DOHH2 (cell line): ENCODE measurements around the gene EID1.

Source experiments
- H3F3A ChIP-seq: fragments of 200-600 bp; sonication (generic), shearing (Covaris generic); 2 replicates; pipeline ENCODE4 v1.6.0; 2016; ENCODE audit warnings: antibody characterized with exemption, mild to moderate bottlenecking; ENCODE audit not compliant: control insufficient read depth, insufficient read depth
- H3K27ac ChIP-seq: fragments of 200-600 bp; sonication (generic); 2 replicates; pipeline ENCODE4 v1.5.1; 2014; ENCODE audit warnings: low read depth, mild to moderate bottlenecking, low read length, moderate library complexity
- H3K27me3 ChIP-seq: fragments of 200-600 bp; sonication (generic); 2 replicates; pipeline ENCODE4 v1.6.1; 2014; ENCODE audit warnings: mild to moderate bottlenecking, low read length, mixed read lengths; ENCODE audit not compliant: control insufficient read depth
- H3K36me3 ChIP-seq: fragments of 200-600 bp; sonication (generic); 2 replicates; pipeline ENCODE4 v1.6.1; 2014; ENCODE audit warnings: mild to moderate bottlenecking, low read length, moderate library complexity, mixed read lengths; ENCODE audit not compliant: control insufficient read depth
- H3K4me1 ChIP-seq: fragments of 200-600 bp; sonication (generic); 2 replicates; pipeline ENCODE4 v1.6.1; 2014; ENCODE audit warnings: mild to moderate bottlenecking, low read length, mixed read lengths; ENCODE audit not compliant: control insufficient read depth
- H3K4me2 ChIP-seq: fragments of 200-600 bp; sonication (generic); 2 replicates; pipeline ENCODE4 v1.6.0; 2014; ENCODE audit warnings: mild to moderate bottlenecking, low read length, moderate library complexity
- H3K4me3 ChIP-seq: fragments of 200-600 bp; sonication (generic); 2 replicates; pipeline ENCODE4 v1.5.1; 2014; ENCODE audit warnings: mild to moderate bottlenecking, low read length, mixed read lengths
- H3K79me2 ChIP-seq: fragments of 200-600 bp; sonication (generic); 2 replicates; pipeline ENCODE4 v1.6.1; 2014; ENCODE audit warnings: mild to moderate bottlenecking, low read length, mixed read lengths; ENCODE audit not compliant: control insufficient read depth
- H3K9me2 ChIP-seq: fragments of 200-600 bp; sonication (generic); replicated peaks from 2 replicates; pipeline ENCODE4 v1.6.1; 2014; ENCODE audit warnings: mild to moderate bottlenecking, low read length, mixed read lengths; ENCODE audit not compliant: control insufficient read depth
- H3K9me3 ChIP-seq: fragments of 200-600 bp; sonication (generic); 2 replicates; pipeline ENCODE4 v1.6.1; 2014; ENCODE audit warnings: antibody characterized with exemption, low read length, mixed read lengths; ENCODE audit not compliant: control insufficient read depth, insufficient read depth
- H4K20me1 ChIP-seq: fragments of 200-600 bp; sonication (generic); 2 replicates; pipeline ENCODE4 v1.6.0; 2014; ENCODE audit warnings: low read depth, mild to moderate bottlenecking, antibody characterized with exemption, low read length, moderate library complexity; ENCODE audit not compliant: control insufficient read depth, insufficient read depth
- EZH2phosphoT487 ChIP-seq: fragments of 200-600 bp; sonication (generic); IDR thresholded peaks from 2 replicates; pipeline ENCODE4 v1.6.1; 2017; ENCODE audit warnings: borderline replicate concordance, mild to moderate bottlenecking, antibody characterized with exemption, low read length, moderate library complexity, mixed read lengths
- TF ChIP-seq, protein P1 (sequence below): fragments of 200-600 bp; sonication (generic); IDR thresholded peaks from one replicate; pipeline ENCODE4 v1.5.1; 2014; ENCODE audit warnings: antibody characterized with exemption, mild to moderate bottlenecking, low read depth, low read length; ENCODE audit not compliant: poor library complexity, severe bottlenecking

The EID1 gene

DNA sequence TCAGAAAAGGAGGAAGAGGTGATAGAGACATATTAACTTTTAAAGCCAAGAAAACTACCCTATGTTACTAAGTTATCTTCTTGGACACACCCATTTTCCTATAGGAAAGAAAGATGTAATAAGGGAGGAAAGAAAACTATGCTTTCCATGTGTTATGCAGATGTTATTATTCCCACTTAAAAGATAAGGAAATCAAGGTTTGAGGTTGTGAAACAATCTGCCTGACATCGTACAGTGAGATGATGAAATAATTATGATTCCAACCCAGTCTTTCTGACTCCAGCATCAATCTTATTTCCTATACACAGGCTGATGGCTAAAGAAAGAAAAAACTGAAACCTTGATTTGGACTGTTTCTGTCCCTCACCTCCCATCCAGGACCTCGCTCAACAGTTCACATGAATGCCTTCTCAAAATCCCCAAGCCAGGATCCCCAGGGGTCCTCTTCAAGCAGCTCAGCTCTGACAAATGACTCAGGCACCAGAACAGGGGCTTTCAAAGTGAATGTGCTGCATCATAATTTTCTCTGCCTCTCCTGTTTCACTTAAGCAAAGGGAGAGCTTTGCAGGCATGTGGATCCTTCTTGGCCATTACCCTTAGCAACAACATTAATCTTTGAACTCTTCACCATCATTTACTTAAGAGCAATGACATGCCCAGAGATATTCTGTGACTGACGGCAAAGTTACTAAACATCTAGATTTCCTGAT, 12.4 kb upstream of the EID1 start:
- Histone ChIP-seq H3K9me2 (no peaks in the 10 kb centered on the region), H4K20me1 (no peaks in the 10 kb centered on the region), H3K4me3 (no peak overlapping the region), H3K27me3 (peaks cover 5% of the 10 kb centered on the region), H3F3A (no peaks in the 10 kb centered on the region), H3K4me2 (no peak overlapping the region), H3K36me3 (no peaks in the 10 kb centered on the region), H3K4me1 (no peaks in the 10 kb centered on the region), H3K27ac (no peak overlapping the region), H3K9me3 (no peaks in the 10 kb centered on the region), H3K79me2 (no peaks in the 10 kb centered on the region)
- TF ChIP-seq, protein P1, sequence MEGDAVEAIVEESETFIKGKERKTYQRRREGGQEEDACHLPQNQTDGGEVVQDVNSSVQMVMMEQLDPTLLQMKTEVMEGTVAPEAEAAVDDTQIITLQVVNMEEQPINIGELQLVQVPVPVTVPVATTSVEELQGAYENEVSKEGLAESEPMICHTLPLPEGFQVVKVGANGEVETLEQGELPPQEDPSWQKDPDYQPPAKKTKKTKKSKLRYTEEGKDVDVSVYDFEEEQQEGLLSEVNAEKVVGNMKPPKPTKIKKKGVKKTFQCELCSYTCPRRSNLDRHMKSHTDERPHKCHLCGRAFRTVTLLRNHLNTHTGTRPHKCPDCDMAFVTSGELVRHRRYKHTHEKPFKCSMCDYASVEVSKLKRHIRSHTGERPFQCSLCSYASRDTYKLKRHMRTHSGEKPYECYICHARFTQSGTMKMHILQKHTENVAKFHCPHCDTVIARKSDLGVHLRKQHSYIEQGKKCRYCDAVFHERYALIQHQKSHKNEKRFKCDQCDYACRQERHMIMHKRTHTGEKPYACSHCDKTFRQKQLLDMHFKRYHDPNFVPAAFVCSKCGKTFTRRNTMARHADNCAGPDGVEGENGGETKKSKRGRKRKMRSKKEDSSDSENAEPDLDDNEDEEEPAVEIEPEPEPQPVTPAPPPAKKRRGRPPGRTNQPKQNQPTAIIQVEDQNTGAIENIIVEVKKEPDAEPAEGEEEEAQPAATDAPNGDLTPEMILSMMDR: no peak
- no peak for TF ChIP-seq EZH2phosphoT487

DNA sequence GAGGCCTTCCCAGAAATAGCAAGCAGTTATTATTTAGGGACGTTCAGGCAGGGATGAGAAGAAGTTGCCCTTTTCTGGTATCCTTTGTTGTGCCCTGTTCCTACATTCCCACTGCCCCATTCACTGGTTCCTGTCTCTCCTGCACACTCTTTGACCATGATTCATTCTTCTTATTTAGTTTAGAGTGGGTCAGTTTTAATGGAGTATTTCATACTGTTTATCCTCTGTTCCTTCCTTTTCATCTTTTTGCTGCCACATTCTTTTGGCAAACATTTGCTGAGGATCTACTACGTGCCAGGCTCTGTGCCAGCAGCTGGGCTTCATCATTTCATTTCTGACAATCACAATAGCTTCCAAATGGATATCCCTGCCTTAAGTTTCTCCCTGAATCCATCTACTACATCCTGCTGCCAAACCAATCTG, 11.8 kb upstream of the EID1 start:
- Histone ChIP-seq H3K36me3 (no peaks in the 10 kb centered on the region), H4K20me1 (no peaks in the 10 kb centered on the region), H3K27me3 (peaks cover 5% of the 10 kb centered on the region), H3K9me3 (no peaks in the 10 kb centered on the region), H3K79me2 (no peaks in the 10 kb centered on the region), H3K4me1 (no peaks in the 10 kb centered on the region), H3F3A (no peaks in the 10 kb centered on the region), H3K4me2 (no peak overlapping the region), H3K27ac (no peak overlapping the region), H3K9me2 (no peaks in the 10 kb centered on the region), H3K4me3 (no peak overlapping the region)
- TF ChIP-seq, protein P1: no peak
- no peak for TF ChIP-seq EZH2phosphoT487

DNA sequence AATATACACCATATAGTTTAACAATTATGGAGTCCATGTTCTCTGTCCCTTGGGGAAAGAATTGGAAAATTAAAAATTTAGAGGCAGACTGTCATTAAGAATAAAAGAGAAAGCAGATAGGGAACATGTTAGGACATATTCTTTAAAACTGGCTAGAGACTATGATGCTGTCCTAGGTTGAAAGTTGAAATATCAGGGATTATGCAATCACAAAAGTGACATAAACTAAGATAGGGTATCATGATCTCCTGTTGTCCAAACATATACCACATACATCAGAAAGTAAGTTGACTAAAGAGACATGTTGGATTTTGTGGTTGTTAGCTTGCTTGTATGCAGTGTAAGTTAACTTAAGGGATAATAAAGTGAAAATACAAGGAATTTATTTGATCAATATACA, 9.9 kb upstream of the EID1 start:
- Histone ChIP-seq H3K4me1 (no peaks in the 10 kb centered on the region), H4K20me1 (no peaks in the 10 kb centered on the region), H3K4me3 (no peak overlapping the region), H3K9me2 (no peaks in the 10 kb centered on the region), H3K36me3 (no peaks in the 10 kb centered on the region), H3K79me2 (no peaks in the 10 kb centered on the region), H3K27ac (no peak overlapping the region), H3K9me3 (no peaks in the 10 kb centered on the region), H3K27me3 (peaks cover 9% of the 10 kb centered on the region; the same call in 1 of the 2 replicates), H3K4me2 (no peak overlapping the region), H3F3A (no peaks in the 10 kb centered on the region)
- TF ChIP-seq, protein P1: no peak
